ENCODE data around the gene PDE10A.

GRCh38 chr6:165574220-165575157 lies 88.6 kb downstream of the PDE10A start:
- TF ChIP-seq FOXP2 (optimal IDR thresholded peaks at IDR 0.05; ENCODE audit: borderline replicate concordance, extremely low read depth, extremely low read length, insufficient read depth): no peak
- no peak for TF ChIP-seq TAF1 (IDR thresholded peaks at IDR 0.05; ENCODE audit: borderline replicate concordance, insufficient read depth, low read length)
- no peak for TF ChIP-seq POLR2AphosphoS5 (IDR thresholded peaks at IDR 0.05; ENCODE audit: low read depth, low read length)

All from PFSK-1 (cell line).